OCI-LY7 (cell line): ENCODE data around the gene HID1. TPM values are rescaled to one million over a fixed set of nuclear protein-coding genes. Genes with fewer than 3 reads are reported as not detected.

Experiments used
- BruUV-seq: library from RNA; stranded (reverse); fragments of 400-500 nt; replicated peaks from 2 replicates; lab custom pipeline; 2021; lab: Mats Ljungman, UMichigan
- CTCF ChIA-PET: fragments of 300-600 bp; sonication (Branson Sonifier 250); formaldehyde crosslinking; loops from one replicate; lab custom pipeline; 2022; ENCODE audit warnings: antibody characterized with exemption; ENCODE audit not compliant: unreplicated experiment; lab: Charles Lee
- POLR2A ChIA-PET: fragments of 300-600 bp; sonication (Branson Sonifier 250); formaldehyde crosslinking; loops from one replicate; lab custom pipeline; 2022; ENCODE audit warnings: antibody characterized with exemption; lab: Charles Lee
- DNase-seq: peaks from one replicate; pipeline ENCODE4 v3.0.0-alpha.2; 2015; ENCODE audit warnings: low spot score
- H2AFZ ChIP-seq: fragments of 200-600 bp; sonication (generic), shearing (Covaris generic); 2 replicates; pipeline ENCODE4 v1.6.1; 2014; ENCODE audit warnings: mild to moderate bottlenecking, antibody characterized with exemption, low read length, moderate library complexity
- H3K27ac ChIP-seq: fragments of 200-600 bp; sonication (generic); 2 replicates; pipeline ENCODE4 v1.5.1; 2014; ENCODE audit warnings: mixed run types, low read depth, mild to moderate bottlenecking, moderate library complexity, low read length, inconsistent platforms; ENCODE audit not compliant: poor library complexity, severe bottlenecking
- H3K36me3 ChIP-seq: fragments of 200-600 bp; sonication (generic); 2 replicates; pipeline ENCODE4 v1.6.1; 2014; ENCODE audit warnings: mild to moderate bottlenecking, antibody characterized with exemption, low read length, moderate library complexity, mixed read lengths; ENCODE audit not compliant: insufficient read depth
- H3K4me1 ChIP-seq: fragments of 200-600 bp; sonication (generic); 2 replicates; pipeline ENCODE4 v1.5.1; 2014; ENCODE audit warnings: mild to moderate bottlenecking, low read length; ENCODE audit not compliant: insufficient read depth, poor library complexity, severe bottlenecking
- H3K4me2 ChIP-seq: fragments of 200-600 bp; sonication (generic); 2 replicates; pipeline ENCODE4 v1.6.1; 2014; ENCODE audit warnings: mild to moderate bottlenecking, low read length
- H3K4me3 ChIP-seq: fragments of 200-600 bp; sonication (generic); 2 replicates; pipeline ENCODE4 v1.5.1; 2014; ENCODE audit warnings: mild to moderate bottlenecking, low read depth, low read length; ENCODE audit not compliant: poor library complexity, severe bottlenecking
- H3K79me2 ChIP-seq: fragments of 200-600 bp; sonication (generic); 2 replicates; pipeline ENCODE4 v1.6.1; 2016; ENCODE audit warnings: low read depth, mild to moderate bottlenecking, low read length, moderate library complexity, mixed read lengths; ENCODE audit not compliant: insufficient read depth
- H3K9me2 ChIP-seq: fragments of 200-600 bp; sonication (generic); 2 replicates; pipeline ENCODE4 v1.6.1; 2016; ENCODE audit warnings: mild to moderate bottlenecking, low read length, mixed read lengths; ENCODE audit not compliant: insufficient read depth
- H3K9me3 ChIP-seq: fragments of 200-600 bp; sonication (generic); 2 replicates; pipeline ENCODE4 v1.6.1; 2014; ENCODE audit warnings: mild to moderate bottlenecking, mixed run types, low read length, mixed read lengths
- H4K20me1 ChIP-seq: fragments of 200-600 bp; sonication (generic); 2 replicates; pipeline ENCODE4 v1.6.1; 2014; ENCODE audit warnings: mild to moderate bottlenecking, antibody characterized with exemption, low read length, moderate library complexity, mixed read lengths; ENCODE audit not compliant: insufficient read depth
- EZH2phosphoT487 ChIP-seq: fragments of 200-600 bp; sonication (generic); IDR thresholded peaks from 2 replicates; pipeline ENCODE4 v1.6.1; 2018; ENCODE audit warnings: low read depth, borderline replicate concordance, mild to moderate bottlenecking, mixed run types, antibody characterized with exemption, low read length, moderate library complexity, mixed read lengths
- intact Hi-C: fragments of 100-400 bp; cut with micrococcal nuclease; formaldehyde crosslinking; loops from one replicate; pipeline ENCODE4 v1.10.0; 2022; ENCODE audit not compliant: unreplicated experiment
- total RNA-seq, 2 experiments: library from RNA; depleted of rRNA in 1 of 2; stranded (reverse); fragments of >200 nt in 1 of 2; shearing (Covaris generic) in 1 of 2; gene quantifications; 2 replicates each; pipeline ENCODE4 v1.2.3, GENCODE V29; 2014 to 2022
- TF ChIP-seq, protein P1 (sequence below): fragments of 200-600 bp; sonication (generic); conservative IDR thresholded peaks from 2 replicates; pipeline ENCODE4 v1.5.1; 2014; ENCODE audit warnings: mild to moderate bottlenecking, antibody characterized with exemption, low read length, moderate library complexity, mixed read lengths

Gene HID1
- total RNA-seq, 2 experiments from 2014 or later: 0.35 to 8.5 TPM

GRCh38 chr17:74957935-74958740 is 14.4 kb downstream of the HID1 start:
- Histone ChIP-seq H3K79me2 (no peaks in the 10 kb centered on the region), H3K4me2 (no peak overlapping the region), H3K9me2 (no peaks in the 10 kb centered on the region), H3K27ac (no peak overlapping the region), H2AFZ (no peak overlapping the region), H4K20me1 (no peaks in the 10 kb centered on the region), H3K36me3 (no peaks in the 10 kb centered on the region), H3K4me3 (no peak overlapping the region), H3K9me3 (no peaks in the 10 kb centered on the region), H3K4me1 (peaks cover 7% of the 10 kb centered on the region)
- ChIA-PET POLR2A (interaction anchor here (0.5 to 1.2 kb wide), 3 partner anchors 9 to 85 kb away, joined by 3 to 4 read pairs (median 4); partner anchors contain the start of gene FDXR), CTCF (interaction anchor here (0.5 to 1.2 kb wide), 7 partner anchors 9 to 167 kb away, joined by 3 to 5 read pairs (median 4); partner anchors contain the start of gene OTOP2)
- BruUV-seq: no TSS peak
- DNase-seq: peak; percentile 81
- intact Hi-C loops: loop anchor here (1.0 to 2.0 kb wide), 2 partner anchors 35 to 167 kb away; partner anchors contain the start of gene USH1G
- TF ChIP-seq EZH2phosphoT487: no peak
- TF ChIP-seq, protein P1, sequence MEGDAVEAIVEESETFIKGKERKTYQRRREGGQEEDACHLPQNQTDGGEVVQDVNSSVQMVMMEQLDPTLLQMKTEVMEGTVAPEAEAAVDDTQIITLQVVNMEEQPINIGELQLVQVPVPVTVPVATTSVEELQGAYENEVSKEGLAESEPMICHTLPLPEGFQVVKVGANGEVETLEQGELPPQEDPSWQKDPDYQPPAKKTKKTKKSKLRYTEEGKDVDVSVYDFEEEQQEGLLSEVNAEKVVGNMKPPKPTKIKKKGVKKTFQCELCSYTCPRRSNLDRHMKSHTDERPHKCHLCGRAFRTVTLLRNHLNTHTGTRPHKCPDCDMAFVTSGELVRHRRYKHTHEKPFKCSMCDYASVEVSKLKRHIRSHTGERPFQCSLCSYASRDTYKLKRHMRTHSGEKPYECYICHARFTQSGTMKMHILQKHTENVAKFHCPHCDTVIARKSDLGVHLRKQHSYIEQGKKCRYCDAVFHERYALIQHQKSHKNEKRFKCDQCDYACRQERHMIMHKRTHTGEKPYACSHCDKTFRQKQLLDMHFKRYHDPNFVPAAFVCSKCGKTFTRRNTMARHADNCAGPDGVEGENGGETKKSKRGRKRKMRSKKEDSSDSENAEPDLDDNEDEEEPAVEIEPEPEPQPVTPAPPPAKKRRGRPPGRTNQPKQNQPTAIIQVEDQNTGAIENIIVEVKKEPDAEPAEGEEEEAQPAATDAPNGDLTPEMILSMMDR: peak; percentile 98

DNA sequence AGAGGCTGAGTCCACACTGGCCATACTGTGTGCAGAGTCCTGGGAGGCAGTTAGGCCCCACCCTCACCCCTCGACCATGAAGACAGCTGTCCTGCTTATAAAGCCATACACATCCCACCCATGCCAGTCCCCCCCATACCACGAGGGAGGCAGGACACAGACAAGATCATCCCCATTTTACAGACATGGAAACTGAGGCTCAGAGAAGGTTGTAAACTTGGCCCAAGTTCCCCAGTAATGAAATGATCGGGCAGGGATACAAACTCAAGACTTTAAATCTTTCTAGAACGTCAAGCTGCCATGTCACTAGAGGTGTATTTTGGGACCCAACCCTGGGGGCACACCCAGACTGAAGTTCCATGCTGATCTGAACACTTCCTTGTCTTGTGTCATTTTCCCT is 16.5 kb downstream of the HID1 start:
- TF ChIP-seq EZH2phosphoT487: no peak
- TF ChIP-seq, protein P1: no peak
- Histone ChIP-seq H3K79me2 (no peaks in the 10 kb centered on the region), H3K36me3 (no peaks in the 10 kb centered on the region), H2AFZ (no peak overlapping the region), H3K9me3 (no peaks in the 10 kb centered on the region), H3K4me2 (no peak overlapping the region), H3K4me1 (peaks cover 7% of the 10 kb centered on the region), H3K9me2 (no peaks in the 10 kb centered on the region), H4K20me1 (no peaks in the 10 kb centered on the region), H3K4me3 (no peak overlapping the region), H3K27ac (no peak overlapping the region)
- intact Hi-C loops: no loop called here
- POLR2A ChIA-PET: no interaction called here
- no peak for DNase-seq
- CTCF ChIA-PET: interaction anchor here (0.6 kb wide), 1 partner anchor 104 kb away, joined by 3 read pairs; no protein-coding TSS in a partner anchor
- no TSS peak for BruUV-seq
